ENCODE measurements around the gene AQP4.
A peak's percentile ranks its signal among the peaks of the same experiment; 100 is the strongest.

Gene AQP4

DNA sequence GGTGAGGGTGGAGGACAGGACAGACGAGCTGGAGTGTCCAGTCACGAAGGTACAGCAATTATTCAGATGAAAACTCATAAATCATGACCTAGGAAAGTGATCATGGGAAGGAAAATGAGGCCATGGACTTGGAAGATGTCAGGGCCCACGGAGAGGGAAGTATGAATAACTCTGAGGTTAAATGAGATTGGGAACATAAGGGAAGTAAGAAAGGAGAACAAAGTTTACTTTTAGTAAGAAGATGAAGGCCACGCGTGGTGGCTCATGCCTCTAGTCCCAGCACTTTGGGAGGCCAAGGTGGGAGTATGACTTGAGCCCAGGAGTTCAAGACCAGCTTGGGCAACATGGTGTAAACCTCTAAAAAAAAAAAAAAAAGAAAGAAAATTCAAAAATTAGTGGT, 56.2 kb downstream of the AQP4 start:
- Histone ChIP-seq H3F3A (ENCODE audit: insufficient read depth, low read length) (no peaks in the 10 kb centered on the region), H3K9me3 (replicated peaks; ENCODE audit: insufficient read depth, low read length) (no peaks in the 10 kb centered on the region), H3K9me2 (replicated peaks; ENCODE audit: insufficient read depth, low read length) (no peaks in the 10 kb centered on the region), H3K36me3 (replicated peaks; ENCODE audit: insufficient read depth, low read length) (no peaks in the 10 kb centered on the region), H3K27ac (ENCODE audit: low read length) (no peak overlapping the region), H3K4me3 (ENCODE audit: low read length) (no peak overlapping the region), H4K20me1 (ENCODE audit: insufficient read depth, low read length) (no peaks in the 10 kb centered on the region), H3K9ac (ENCODE audit: low read length) (no peak overlapping the region), H3K4me1 (ENCODE audit: low read length) (no peaks in the 10 kb centered on the region), H3K4me2 (ENCODE audit: low read depth, low read length) (no peak overlapping the region), H3K27me3 (replicated peaks; ENCODE audit: insufficient read depth, low read length) (no peaks in the 10 kb centered on the region), H2AFZ (ENCODE audit: low read length) (no peak overlapping the region), H3K79me2 (ENCODE audit: low read length) (no peaks in the 10 kb centered on the region)
- no peak for DNase-seq
- TF ChIP-seq EZH2 (optimal IDR thresholded peaks at IDR 0.05; ENCODE audit: low read depth, low read length) (no peak), CTCF (IDR thresholded peaks at IDR 0.05; ENCODE audit: low read length) (no peak), EZH2phosphoT487 (IDR thresholded peaks at IDR 0.05; ENCODE audit: low read length) (no peak)

GRCh38 chr18:26806224-26806623, 59.3 kb downstream of the AQP4 start:
- no peaks in the 10 kb centered on the region for H3K9me3 ChIP-seq (replicated peaks; ENCODE audit: insufficient read depth, low read length)
- no peak for DNase-seq
- H3K9me2 ChIP-seq (replicated peaks; ENCODE audit: insufficient read depth, low read length), result no peaks in the 10 kb centered on the region
- H3K4me1 ChIP-seq (ENCODE audit: low read length), result no peaks in the 10 kb centered on the region
- no peak overlapping the region for H3K9ac ChIP-seq (ENCODE audit: low read length)
- H3F3A ChIP-seq (ENCODE audit: insufficient read depth, low read length), result no peaks in the 10 kb centered on the region
- no peaks in the 10 kb centered on the region for H4K20me1 ChIP-seq (ENCODE audit: insufficient read depth, low read length)
- H2AFZ ChIP-seq (ENCODE audit: low read length), result no peak overlapping the region
- no peak for TF ChIP-seq EZH2 (optimal IDR thresholded peaks at IDR 0.05; ENCODE audit: low read depth, low read length)
- no peak for TF ChIP-seq EZH2phosphoT487 (IDR thresholded peaks at IDR 0.05; ENCODE audit: low read length)
- TF ChIP-seq CTCF (IDR thresholded peaks at IDR 0.05; ENCODE audit: low read length), result no peak
- no peaks in the 10 kb centered on the region for H3K79me2 ChIP-seq (ENCODE audit: low read length)
- no peak overlapping the region for H3K4me2 ChIP-seq (ENCODE audit: low read depth, low read length)
- H3K4me3 ChIP-seq (ENCODE audit: low read length), result no peak overlapping the region
- H3K27ac ChIP-seq (ENCODE audit: low read length), result no peak overlapping the region
- H3K36me3 ChIP-seq (replicated peaks; ENCODE audit: insufficient read depth, low read length), result no peaks in the 10 kb centered on the region
- H3K27me3 ChIP-seq (replicated peaks; ENCODE audit: insufficient read depth, low read length), result no peaks in the 10 kb centered on the region

- TF ChIP-seq EZH2phosphoT487 (IDR thresholded peaks at IDR 0.05; ENCODE audit: low read length) (no peak), EZH2 (optimal IDR thresholded peaks at IDR 0.05; ENCODE audit: low read depth, low read length) (no peak), CTCF (IDR thresholded peaks at IDR 0.05; ENCODE audit: low read length) (peak; percentile 24)
- H3K9me3 ChIP-seq (replicated peaks; ENCODE audit: insufficient read depth, low read length), result no peaks in the 10 kb centered on the region
Measured at GRCh38 chr18:26804519-26804918, 61.0 kb downstream of the AQP4 start.

More at GRCh38 chr18:26804519-26804918, 61.0 kb downstream of the AQP4 start:
- no peaks in the 10 kb centered on the region for H3K36me3 ChIP-seq (replicated peaks; ENCODE audit: insufficient read depth, low read length)
- no peaks in the 10 kb centered on the region for H3K27me3 ChIP-seq (replicated peaks; ENCODE audit: insufficient read depth, low read length)
- no peak overlapping the region for H2AFZ ChIP-seq (ENCODE audit: low read length)
- no peaks in the 10 kb centered on the region for H3K79me2 ChIP-seq (ENCODE audit: low read length)
- H3K9me2 ChIP-seq (replicated peaks; ENCODE audit: insufficient read depth, low read length), result no peaks in the 10 kb centered on the region
- no peak overlapping the region for H3K4me3 ChIP-seq (ENCODE audit: low read length)
- no peaks in the 10 kb centered on the region for H3K4me1 ChIP-seq (ENCODE audit: low read length)
- H3K4me2 ChIP-seq (ENCODE audit: low read depth, low read length), result no peak overlapping the region
- no peaks in the 10 kb centered on the region for H4K20me1 ChIP-seq (ENCODE audit: insufficient read depth, low read length)
- H3K9ac ChIP-seq (ENCODE audit: low read length), result no peak overlapping the region
- H3K27ac ChIP-seq (ENCODE audit: low read length), result no peak overlapping the region
- no peak for DNase-seq
- H3F3A ChIP-seq (ENCODE audit: insufficient read depth, low read length), result no peaks in the 10 kb centered on the region
